Measurements from ENCODE around the gene ATP1A1. TPM values are rescaled to one million over a fixed set of nuclear protein-coding genes. Genes with fewer than 3 reads are reported as not detected.

ATP1A1 gene
- total RNA-seq, 4 donors from 2014 or later: 241 to 757 (median 415) TPM

GRCh38 chr1:116405241-116406135, 32.4 kb downstream of the ATP1A1 start:
- DNase-seq (ENCODE audit: low spot score in 2 of 2): no peak
- WGBS, 2 donors: 67% methylated on average over 14 of the region's 14 CpGs
- TF ChIP-seq CTCF (IDR thresholded peaks at IDR 0.05) (no peak), POLR2A (IDR thresholded peaks at IDR 0.05) (no peak)
- H3K4me3 ChIP-seq (ENCODE audit: low read depth, poor library complexity, severe bottlenecking): no peak overlapping the region
- intact Hi-C loops (cut with DNase I; ENCODE audit: low total_unique reads): no loop called here

GRCh38 chr1:116407033-116407432, 34.0 kb downstream of the ATP1A1 start:
- DNase-seq (ENCODE audit: low spot score in 2 of 2): no peak
- intact Hi-C loops (cut with DNase I; ENCODE audit: low total_unique reads): no loop called here
- TF ChIP-seq CTCF (IDR thresholded peaks at IDR 0.05) (no peak), POLR2A (IDR thresholded peaks at IDR 0.05) (no peak)
- WGBS, 2 donors: 91 to 92% methylated on average over 6 of the region's 6 CpGs
- no peak overlapping the region for H3K4me3 ChIP-seq (ENCODE audit: low read depth, poor library complexity, severe bottlenecking)

- no peak overlapping the region for H3K4me3 ChIP-seq (ENCODE audit: low read depth, poor library complexity, severe bottlenecking)
- intact Hi-C loops (cut with DNase I; ENCODE audit: low total_unique reads): no loop called here
- WGBS, 2 donors: 62 to 65% methylated on average over 2 of the region's 2 CpGs
- TF ChIP-seq POLR2A (IDR thresholded peaks at IDR 0.05): no peak
- no peak for TF ChIP-seq CTCF (IDR thresholded peaks at IDR 0.05)
- no peak for DNase-seq (ENCODE audit: low spot score in 2 of 2)
Observed at GRCh38 chr1:116408193-116408592, 35.1 kb downstream of the ATP1A1 start.

- intact Hi-C loops (cut with DNase I; ENCODE audit: low total_unique reads): no loop called here
- TF ChIP-seq POLR2A (IDR thresholded peaks at IDR 0.05) (no peak), CTCF (IDR thresholded peaks at IDR 0.05) (no peak)
- no peak overlapping the region for H3K4me3 ChIP-seq (ENCODE audit: low read depth, poor library complexity, severe bottlenecking)
- DNase-seq (ENCODE audit: low spot score in 2 of 2): no peak
- WGBS, 2 donors: 74 to 77% methylated on average over 13 of the region's 13 CpGs
Observed at GRCh38 chr1:116408803-116409720, 36.0 kb downstream of the ATP1A1 start.

GRCh38 chr1:116409751-116410191, 36.7 kb downstream of the ATP1A1 start:
- no peak for DNase-seq (ENCODE audit: low spot score in 2 of 2)
- intact Hi-C loops (cut with DNase I; ENCODE audit: low total_unique reads): no loop called here
- TF ChIP-seq POLR2A (IDR thresholded peaks at IDR 0.05) (no peak), CTCF (IDR thresholded peaks at IDR 0.05) (no peak)

More at GRCh38 chr1:116409751-116410191, 36.7 kb downstream of the ATP1A1 start:
- WGBS, 2 donors: 46 to 61% methylated on average over 8 of the region's 8 CpGs
- no peak overlapping the region for H3K4me3 ChIP-seq (ENCODE audit: low read depth, poor library complexity, severe bottlenecking)

All from lower leg skin (tissue), 4 donors.